Fibroblast of mammary gland (primary cell): ENCODE data around the gene TSPAN6.

Source experiments
- DNase-seq: peaks from one replicate; pipeline ENCODE4 v3.0.0-alpha.2; 2010; ENCODE audit warnings: low read depth
- H3K4me3 ChIP-seq: 2 replicates; pipeline ENCODE4 v1.5.1; 2011; ENCODE audit warnings: low read depth, mild to moderate bottlenecking, low read length, moderate library complexity; ENCODE audit not compliant: control insufficient read depth
- TF ChIP-seq, protein P1 (sequence below): conservative IDR thresholded peaks from 2 replicates; pipeline ENCODE4 v1.5.1; 2011; ENCODE audit warnings: low read depth, low read length, inconsistent platforms; ENCODE audit not compliant: control insufficient read depth, insufficient read depth

TSPAN6 gene

GRCh38 chrX:100593126-100593525 is 43.5 kb downstream of the TSPAN6 start:
- TF ChIP-seq, protein P1, sequence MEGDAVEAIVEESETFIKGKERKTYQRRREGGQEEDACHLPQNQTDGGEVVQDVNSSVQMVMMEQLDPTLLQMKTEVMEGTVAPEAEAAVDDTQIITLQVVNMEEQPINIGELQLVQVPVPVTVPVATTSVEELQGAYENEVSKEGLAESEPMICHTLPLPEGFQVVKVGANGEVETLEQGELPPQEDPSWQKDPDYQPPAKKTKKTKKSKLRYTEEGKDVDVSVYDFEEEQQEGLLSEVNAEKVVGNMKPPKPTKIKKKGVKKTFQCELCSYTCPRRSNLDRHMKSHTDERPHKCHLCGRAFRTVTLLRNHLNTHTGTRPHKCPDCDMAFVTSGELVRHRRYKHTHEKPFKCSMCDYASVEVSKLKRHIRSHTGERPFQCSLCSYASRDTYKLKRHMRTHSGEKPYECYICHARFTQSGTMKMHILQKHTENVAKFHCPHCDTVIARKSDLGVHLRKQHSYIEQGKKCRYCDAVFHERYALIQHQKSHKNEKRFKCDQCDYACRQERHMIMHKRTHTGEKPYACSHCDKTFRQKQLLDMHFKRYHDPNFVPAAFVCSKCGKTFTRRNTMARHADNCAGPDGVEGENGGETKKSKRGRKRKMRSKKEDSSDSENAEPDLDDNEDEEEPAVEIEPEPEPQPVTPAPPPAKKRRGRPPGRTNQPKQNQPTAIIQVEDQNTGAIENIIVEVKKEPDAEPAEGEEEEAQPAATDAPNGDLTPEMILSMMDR, result no peak
- no peak overlapping the region for H3K4me3 ChIP-seq
- no peak for DNase-seq

DNA sequence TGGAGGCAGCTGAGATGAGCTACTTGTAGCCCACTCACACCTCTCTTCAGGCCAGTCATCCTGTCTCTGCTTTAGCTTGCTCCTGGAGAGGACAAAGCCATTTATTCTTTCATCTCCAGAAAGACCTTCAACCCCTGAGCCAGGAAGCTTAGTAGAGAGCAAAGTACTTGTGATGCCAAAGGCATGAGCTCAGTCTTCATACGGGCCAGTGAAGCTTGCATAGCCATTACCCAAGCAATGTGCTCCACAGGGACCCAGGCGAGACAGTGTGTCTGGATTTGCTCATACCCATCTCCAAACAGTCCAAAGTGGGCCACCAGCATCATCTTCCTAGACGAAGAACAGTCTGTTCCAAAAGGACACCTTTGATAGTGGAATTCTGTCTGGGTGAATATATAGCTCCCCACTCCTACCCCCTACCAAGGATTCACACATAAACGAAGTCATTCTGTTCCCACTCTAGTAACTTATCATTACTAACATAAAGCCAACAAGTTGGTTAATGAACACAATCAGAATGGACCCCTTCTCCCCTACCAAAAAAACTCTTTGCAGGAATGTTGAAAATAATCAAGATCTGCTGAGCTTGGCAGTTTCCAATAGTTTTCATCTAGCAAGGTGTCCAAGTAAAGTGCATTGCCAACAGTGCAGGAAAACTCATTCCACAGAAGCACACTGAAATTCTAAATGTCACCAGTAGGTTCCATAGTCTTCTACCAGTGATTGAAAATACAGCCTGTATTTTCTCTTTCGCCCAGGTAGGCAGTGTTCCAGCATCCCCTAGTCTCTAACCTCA is 45.2 kb downstream of the TSPAN6 start:
- no peak for DNase-seq
- no peak overlapping the region for H3K4me3 ChIP-seq
- TF ChIP-seq, protein P1, result no peak

- no peak overlapping the region for H3K4me3 ChIP-seq
- TF ChIP-seq, protein P1, result no peak
- peak; percentile 6 for DNase-seq
Observed at GRCh38 chrX:100587861-100588260, 48.7 kb downstream of the TSPAN6 start.

- H3K4me3 ChIP-seq, result no peak overlapping the region
- TF ChIP-seq, protein P1, result no peak
- no peak for DNase-seq
Observed at GRCh38 chrX:100586747-100587146, 49.9 kb downstream of the TSPAN6 start.

DNA sequence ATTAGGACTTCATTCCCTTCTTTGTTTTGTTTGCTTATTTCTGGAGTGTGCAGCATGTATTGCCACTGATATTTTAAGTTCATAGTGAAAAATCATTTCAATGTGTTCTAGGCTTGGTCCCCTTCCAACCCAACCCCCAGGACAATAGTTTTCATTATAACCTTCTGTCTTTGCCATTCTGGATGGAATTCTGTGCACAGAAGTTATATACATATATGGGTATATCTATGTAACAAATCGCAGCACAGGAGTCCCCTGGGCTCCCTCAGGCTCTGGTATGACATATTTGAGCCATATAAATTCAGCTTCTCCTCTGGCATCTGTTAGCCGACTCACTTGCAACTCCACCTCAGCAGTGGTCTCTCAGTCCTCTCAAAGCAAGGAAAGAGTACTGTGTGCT is 52.0 kb downstream of the TSPAN6 start, which contains the start of gene TNMD:
TNMD (plus strand) TSS at position 326 of the 400 bp plus-strand sequence. CDS start 83 bp downstream, outside the sequence.
- TF ChIP-seq, protein P1, result no peak
- no peak for DNase-seq
- H3K4me3 ChIP-seq, result no peak within 1 kb of the TSS
